Activated effector memory CD4-positive, alpha-beta T cell treated with Interleukin-2 at 50 U/mL for 16 hours (primary cell): ENCODE measurements around the gene ANKLE1.

Experiments used
- DNase-seq: peaks from one replicate; pipeline ENCODE4 v3.0.0-alpha.2; 2020

The ANKLE1 gene

GRCh38 chr19:17281391-17282304, at the start of gene ANKLE1:
TSS of gene ANKLE1 (plus strand) at chr19:17281901. CDS start at chr19:17281921, 20 bp downstream.
- DNase-seq: peak; percentile 38

GRCh38 chr19:17232258-17232657, 49.4 kb upstream of the ANKLE1 start:
- no peak for DNase-seq

- DNase-seq: peak; percentile 52
Observed at GRCh38 chr19:17234911-17235299, 46.8 kb upstream of the ANKLE1 start.

GRCh38 chr19:17235300-17235970, 46.3 kb upstream of the ANKLE1 start:
- peak; percentile 71 for DNase-seq

GRCh38 chr19:17235971-17236777, 45.5 kb upstream of the ANKLE1 start:
- no peak for DNase-seq

GRCh38 chr19:17236811-17237543, 44.7 kb upstream of the ANKLE1 start:
- DNase-seq: no peak

GRCh38 chr19:17237747-17238706, 43.7 kb upstream of the ANKLE1 start:
- DNase-seq: no peak

- DNase-seq: no peak
Observed at GRCh38 chr19:17240062-17240752, 41.5 kb upstream of the ANKLE1 start.

GRCh38 chr19:17240826-17241399, 40.8 kb upstream of the ANKLE1 start:
- DNase-seq: no peak

GRCh38 chr19:17242431-17243208, 39.1 kb upstream of the ANKLE1 start:
- no peak for DNase-seq

GRCh38 chr19:17243211-17243829, 38.4 kb upstream of the ANKLE1 start:
- DNase-seq: no peak

GRCh38 chr19:17243830-17244617, 37.7 kb upstream of the ANKLE1 start:
- DNase-seq: no peak

GRCh38 chr19:17244618-17245534, 36.8 kb upstream of the ANKLE1 start:
- DNase-seq: no peak

GRCh38 chr19:17245535-17245984, 36.1 kb upstream of the ANKLE1 start, which contains the start of gene NR2F6:
TSS of gene NR2F6 (minus strand) at chr19:17245919. CDS start at chr19:17245220, 699 bp downstream.
- DNase-seq: no peak

- DNase-seq: no peak
Observed at GRCh38 chr19:17246681-17247425, 34.8 kb upstream of the ANKLE1 start.
